Measurements from ENCODE around the gene KLHL17. TPM values are rescaled to one million over a fixed set of nuclear protein-coding genes. Genes with fewer than 3 reads are reported as not detected.

KLHL17 gene
- total and polyA plus RNA-seq, 10 of the 15 experiments (the other 5 are each of a cell fraction or from before 2014, with no cell fraction given), result 0.03 to 30.6 (median 5.3) TPM

DNA sequence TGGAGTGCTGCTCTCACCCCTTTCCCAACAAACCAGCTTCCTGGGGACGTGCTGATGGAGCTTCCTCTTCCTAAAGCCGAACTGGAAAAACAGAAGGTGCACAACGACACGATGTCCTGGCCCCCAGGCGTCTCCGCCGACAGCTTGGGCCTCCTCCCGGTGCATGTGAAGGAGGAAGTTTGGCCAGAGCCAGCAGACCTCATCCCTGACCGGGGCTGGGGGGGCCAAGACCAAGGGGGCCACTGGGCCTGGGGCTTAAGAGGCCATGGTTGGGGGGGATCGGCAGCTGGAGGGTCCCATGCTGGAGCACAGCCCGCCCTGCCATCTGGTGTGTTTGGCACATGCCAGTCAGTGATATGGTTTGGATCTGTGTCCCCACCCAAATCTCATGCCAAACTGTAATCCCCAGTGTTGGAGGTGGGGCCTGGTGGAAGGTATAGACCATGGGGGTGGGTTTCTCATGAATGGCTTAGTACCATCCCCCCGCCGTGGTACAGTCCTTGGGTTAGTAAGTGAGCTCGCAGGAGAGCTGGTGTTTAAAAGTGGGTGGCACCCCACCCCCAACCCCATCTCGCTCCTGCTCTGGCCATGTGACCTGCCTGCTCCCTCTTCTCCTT lies 33.1 kb downstream of the KLHL17 start:
- H4K20me1 ChIP-seq (ENCODE audit: control insufficient read depth, insufficient read depth), result no peaks in the 10 kb centered on the region
- no peak overlapping the region for H3K9ac ChIP-seq (ENCODE audit: control insufficient read depth, insufficient read depth, low read length)
- RAD21 ChIA-PET (ENCODE audit: unreplicated experiment), result interaction anchor here (1.5 to 1.6 kb wide), 2 partner anchors 8 to 9 kb away, joined by 3 to 6 read pairs; no protein-coding TSS in a partner anchor
- POLR2A ChIA-PET, result interaction anchor here (0.7 to 2.4 kb wide), 3 partner anchors 8 to 170 kb away, joined by 3 to 11 read pairs (median 10); partner anchors contain the start of gene ISG15
- H2AFZ ChIP-seq (ENCODE audit: control insufficient read depth, low read depth, low read length), result no peak overlapping the region
- H3K4me1 ChIP-seq (ENCODE audit: control insufficient read depth, insufficient read depth, low read length), result peaks cover 20% of the 10 kb centered on the region
- no peak for ATAC-seq
- intact Hi-C loops (cut with micrococcal nuclease; ENCODE audit: unreplicated experiment) (no loop called here), in situ Hi-C loops (cut with MboI) (no loop called here)
- H3K9me3 ChIP-seq (replicated peaks; ENCODE audit: control insufficient read depth, insufficient read depth, low read length), result peaks cover 3% of the 10 kb centered on the region; the same call in 2 of the 3 replicates
- H3K27ac ChIP-seq (ENCODE audit: control insufficient read depth, insufficient read depth), result no peak overlapping the region
- H3K4me2 ChIP-seq (ENCODE audit: control insufficient read depth, insufficient read depth), result no peak overlapping the region
- no peaks in the 10 kb centered on the region for H3K79me2 ChIP-seq (ENCODE audit: control insufficient read depth, insufficient read depth, low read length)
- H3K36me3 ChIP-seq (ENCODE audit: control insufficient read depth in 2 of 2, insufficient read depth in 2 of 2, low read length in 1 of 2), result no peaks in the 10 kb centered on the region
- FAIRE-seq, result no peak
- TF ChIP-seq NFIC (IDR thresholded peaks at IDR 0.05; ENCODE audit: low read depth, low read length) (no peak), POLR2AphosphoS2 (IDR thresholded peaks at IDR 0.05; ENCODE audit: low read depth, low read length) (no peak), EGR1 (IDR thresholded peaks at IDR 0.05; ENCODE audit: borderline replicate concordance in 1 of 2, low read depth in 2 of 2, low read length in 2 of 2) (no peak), TBL1XR1 (IDR thresholded peaks at IDR 0.05; ENCODE audit: low read depth, low read length) (no peak), ZNF24 (IDR thresholded peaks at IDR 0.05) (no peak), BHLHE40 (IDR thresholded peaks at IDR 0.05; ENCODE audit: borderline replicate concordance in 1 of 2, low read depth in 2 of 2, low read length in 1 of 2) (no peak), HCFC1 (IDR thresholded peaks at IDR 0.05; ENCODE audit: low read length) (no peak), FOXM1 (IDR thresholded peaks at IDR 0.05; ENCODE audit: low read depth, low read length) (no peak), GATAD2B (conservative IDR thresholded peaks at IDR 0.05; ENCODE audit: low read depth) (no peak)
- TF ChIP-seq, protein P1, sequence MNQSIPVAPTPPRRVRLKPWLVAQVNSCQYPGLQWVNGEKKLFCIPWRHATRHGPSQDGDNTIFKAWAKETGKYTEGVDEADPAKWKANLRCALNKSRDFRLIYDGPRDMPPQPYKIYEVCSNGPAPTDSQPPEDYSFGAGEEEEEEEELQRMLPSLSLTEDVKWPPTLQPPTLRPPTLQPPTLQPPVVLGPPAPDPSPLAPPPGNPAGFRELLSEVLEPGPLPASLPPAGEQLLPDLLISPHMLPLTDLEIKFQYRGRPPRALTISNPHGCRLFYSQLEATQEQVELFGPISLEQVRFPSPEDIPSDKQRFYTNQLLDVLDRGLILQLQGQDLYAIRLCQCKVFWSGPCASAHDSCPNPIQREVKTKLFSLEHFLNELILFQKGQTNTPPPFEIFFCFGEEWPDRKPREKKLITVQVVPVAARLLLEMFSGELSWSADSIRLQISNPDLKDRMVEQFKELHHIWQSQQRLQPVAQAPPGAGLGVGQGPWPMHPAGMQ (IDR thresholded peaks at IDR 0.05; ENCODE audit: borderline replicate concordance), result no peak
- TF ChIP-seq, protein P2, sequence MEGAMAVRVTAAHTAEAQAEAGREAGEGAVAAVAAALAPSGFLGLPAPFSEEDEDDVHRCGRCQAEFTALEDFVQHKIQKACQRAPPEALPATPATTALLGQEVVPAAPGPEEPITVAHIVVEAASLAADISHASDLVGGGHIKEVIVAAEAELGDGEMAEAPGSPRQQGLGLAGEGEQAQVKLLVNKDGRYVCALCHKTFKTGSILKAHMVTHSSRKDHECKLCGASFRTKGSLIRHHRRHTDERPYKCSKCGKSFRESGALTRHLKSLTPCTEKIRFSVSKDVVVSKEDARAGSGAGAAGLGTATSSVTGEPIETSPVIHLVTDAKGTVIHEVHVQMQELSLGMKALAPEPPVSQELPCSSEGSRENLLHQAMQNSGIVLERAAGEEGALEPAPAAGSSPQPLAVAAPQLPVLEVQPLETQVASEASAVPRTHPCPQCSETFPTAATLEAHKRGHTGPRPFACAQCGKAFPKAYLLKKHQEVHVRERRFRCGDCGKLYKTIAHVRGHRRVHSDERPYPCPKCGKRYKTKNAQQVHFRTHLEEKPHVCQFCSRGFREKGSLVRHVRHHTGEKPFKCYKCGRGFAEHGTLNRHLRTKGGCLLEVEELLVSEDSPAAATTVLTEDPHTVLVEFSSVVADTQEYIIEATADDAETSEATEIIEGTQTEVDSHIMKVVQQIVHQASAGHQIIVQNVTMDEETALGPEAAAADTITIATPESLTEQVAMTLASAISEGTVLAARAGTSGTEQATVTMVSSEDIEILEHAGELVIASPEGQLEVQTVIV (IDR thresholded peaks at IDR 0.05; ENCODE audit: borderline replicate concordance, partially characterized antibody), result no peak
- TF ChIP-seq, protein P3, sequence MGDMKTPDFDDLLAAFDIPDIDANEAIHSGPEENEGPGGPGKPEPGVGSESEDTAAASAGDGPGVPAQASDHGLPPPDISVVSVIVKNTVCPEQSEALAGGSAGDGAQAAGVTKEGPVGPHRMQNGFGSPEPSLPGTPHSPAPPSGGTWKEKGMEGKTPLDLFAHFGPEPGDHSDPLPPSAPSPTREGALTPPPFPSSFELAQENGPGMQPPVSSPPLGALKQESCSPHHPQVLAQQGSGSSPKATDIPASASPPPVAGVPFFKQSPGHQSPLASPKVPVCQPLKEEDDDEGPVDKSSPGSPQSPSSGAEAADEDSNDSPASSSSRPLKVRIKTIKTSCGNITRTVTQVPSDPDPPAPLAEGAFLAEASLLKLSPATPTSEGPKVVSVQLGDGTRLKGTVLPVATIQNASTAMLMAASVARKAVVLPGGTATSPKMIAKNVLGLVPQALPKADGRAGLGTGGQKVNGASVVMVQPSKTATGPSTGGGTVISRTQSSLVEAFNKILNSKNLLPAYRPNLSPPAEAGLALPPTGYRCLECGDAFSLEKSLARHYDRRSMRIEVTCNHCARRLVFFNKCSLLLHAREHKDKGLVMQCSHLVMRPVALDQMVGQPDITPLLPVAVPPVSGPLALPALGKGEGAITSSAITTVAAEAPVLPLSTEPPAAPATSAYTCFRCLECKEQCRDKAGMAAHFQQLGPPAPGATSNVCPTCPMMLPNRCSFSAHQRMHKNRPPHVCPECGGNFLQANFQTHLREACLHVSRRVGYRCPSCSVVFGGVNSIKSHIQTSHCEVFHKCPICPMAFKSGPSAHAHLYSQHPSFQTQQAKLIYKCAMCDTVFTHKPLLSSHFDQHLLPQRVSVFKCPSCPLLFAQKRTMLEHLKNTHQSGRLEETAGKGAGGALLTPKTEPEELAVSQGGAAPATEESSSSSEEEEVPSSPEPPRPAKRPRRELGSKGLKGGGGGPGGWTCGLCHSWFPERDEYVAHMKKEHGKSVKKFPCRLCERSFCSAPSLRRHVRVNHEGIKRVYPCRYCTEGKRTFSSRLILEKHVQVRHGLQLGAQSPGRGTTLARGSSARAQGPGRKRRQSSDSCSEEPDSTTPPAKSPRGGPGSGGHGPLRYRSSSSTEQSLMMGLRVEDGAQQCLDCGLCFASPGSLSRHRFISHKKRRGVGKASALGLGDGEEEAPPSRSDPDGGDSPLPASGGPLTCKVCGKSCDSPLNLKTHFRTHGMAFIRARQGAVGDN (IDR thresholded peaks at IDR 0.05), result no peak
- H3K27me3 ChIP-seq (replicated peaks in 1 of 2; ENCODE audit: control insufficient read depth in 2 of 2, insufficient read depth in 2 of 2, low read length in 1 of 2), result peaks cover 0 to 6% of the 10 kb centered on the region in 2 experiments; a peak in 1 of 4 replicates
- no peak overlapping the region for H3K4me3 ChIP-seq
- no peak for DNase-seq (ENCODE audit: low read depth, low spot score)
- SMC1A ChIA-PET (ENCODE audit: uncharacterized antibody, unreplicated experiment), result interaction anchor here (2.2 kb wide), 1 partner anchor 8 kb away, joined by 8 read pairs; no protein-coding TSS in a partner anchor
- CTCF ChIA-PET, result interaction anchor here (1.0 to 4.7 kb wide), 5 partner anchors 9 to 66 kb away, joined by 3 to 34 read pairs (median 6); no protein-coding TSS in a partner anchor
- no TSS peak for BruUV-seq (replicated peaks)
- WGBS (ENCODE audit: insufficient coverage, insufficient replicate concordance, low lambda C conversion rate, missing lambda C conversion rate), result 83% methylated on average over 15 of the region's 15 CpGs
